Natural killer cell (primary cell): ENCODE results near the gene TDRD3. TPM values are rescaled to one million over a fixed set of nuclear protein-coding genes. Genes with fewer than 3 reads are reported as not detected.

Source experiments
- ATAC-seq, 3 donors: fragments of 150-1000 bp in 2 of 3; fragments of 200-7000 bp in 1 of 3; cut with Tn5 transposase; 1 replicate in 1 of 3; 2 replicates in 2 of 3; pipeline ENCODE4 v1.10.0; 2021; ENCODE audit warnings: mild to moderate bottlenecking in 2 of 3, moderate library complexity in 2 of 3
- DNase-seq, 2 donors: peaks; one replicate each; pipeline versions ENCODE4 v3.0.0 to v3.0.0-alpha.2; 2013 to 2021; ENCODE audit warnings: mixed read lengths in 1 of 2
- H3K27ac ChIP-seq: one replicate; pipeline ENCODE4 v1.5.1; 2013; ENCODE audit warnings: mild to moderate bottlenecking, low read length
- H3K27me3 ChIP-seq: one replicate; pipeline ENCODE4 v1.6.1; 2013; ENCODE audit warnings: low read length; ENCODE audit not compliant: control insufficient read depth, insufficient read depth
- H3K36me3 ChIP-seq: one replicate; pipeline ENCODE4 v1.6.1; 2013; ENCODE audit warnings: low read length; ENCODE audit not compliant: control insufficient read depth, insufficient read depth
- H3K4me1 ChIP-seq: one replicate; pipeline ENCODE4 v1.6.1; 2013; ENCODE audit warnings: low read length; ENCODE audit not compliant: control insufficient read depth, insufficient read depth
- H3K4me3 ChIP-seq: one replicate; pipeline ENCODE4 v1.5.1; 2013; ENCODE audit warnings: low read length
- H3K9me3 ChIP-seq: one replicate; pipeline ENCODE4 v1.6.1; 2013; ENCODE audit warnings: low read length; ENCODE audit not compliant: control insufficient read depth, insufficient read depth
- H3K27ac Mint-ChIP-seq, 2 donors: one replicate each; pipeline ENCODE4 v1.8.0; 2022; ENCODE audit warnings: mild to moderate bottlenecking in 2 of 2, mixed read lengths in 2 of 2, moderate library complexity in 1 of 2
- H3K27me3 Mint-ChIP-seq, 2 donors: one replicate each; pipeline ENCODE4 v1.8.0; 2022; ENCODE audit warnings: low read depth in 2 of 2, mixed read lengths in 2 of 2
- H3K36me3 Mint-ChIP-seq: one replicate; pipeline ENCODE4 v1.8.0; 2022; ENCODE audit warnings: mixed read lengths
- H3K4me1 Mint-ChIP-seq, 2 donors: one replicate each; pipeline ENCODE4 v1.8.0; 2022; ENCODE audit warnings: mixed read lengths in 2 of 2
- H3K4me3 Mint-ChIP-seq: one replicate; pipeline ENCODE4 v1.8.0; 2022; ENCODE audit warnings: mild to moderate bottlenecking, moderate library complexity, mixed read lengths
- H3K9me3 Mint-ChIP-seq, 2 donors: one replicate each; pipeline ENCODE4 v1.8.0; 2022; ENCODE audit warnings: mixed read lengths in 2 of 2
- CTCF ChIP-seq: fragments of 200-600 bp; IDR thresholded peaks from one replicate; pipeline ENCODE4 v1.8.0; 2022; ENCODE audit warnings: antibody characterized with exemption
- WGBS: methylation state at CpG from one replicate; pipeline ENCODE4 v1.1.7; 2013; ENCODE audit warnings: missing lambda C conversion rate; ENCODE audit not compliant: insufficient coverage; 5-methylcytosine and 5-hydroxymethylcytosine counted together
- intact Hi-C: fragments of 100-400 bp; cut with micrococcal nuclease; formaldehyde crosslinking; loops from one replicate; pipeline ENCODE4 v1.14.2; 2022
- total RNA-seq, 4 donors: library from RNA; stranded (reverse); fragments of 120-200 nt in 1 of 4; gene quantifications; one replicate each; pipeline versions ENCODE4 v1.2.3 to v1.2.4, GENCODE V29; 2013 to 2022

TDRD3 gene
- total RNA-seq, 3 donors from 2014 or later (not counting 1 experiment from before 2014, with no cell fraction given) = 30.6 to 33.4 (median 32.1) TPM

GRCh38 chr13:60562096-60562780 lies 165.2 kb downstream of the TDRD3 start:
- DNase-seq = no peak
- Histone ChIP-seq H3K4me3 (no peak overlapping the region), H3K36me3 (no peaks in the 10 kb centered on the region), H3K9me3 (no peaks in the 10 kb centered on the region), H3K27me3 (no peaks in the 10 kb centered on the region), H3K4me1 (no peaks in the 10 kb centered on the region), H3K27ac (no peak overlapping the region)
- Mint-ChIP-seq H3K4me3 (no peak overlapping the region), H3K36me3 (peaks cover 6% of the 10 kb centered on the region), H3K27me3 (no peaks in the 10 kb centered on the region), H3K4me1 (peaks cover 0 to 13% of the 10 kb centered on the region in 2 donors), H3K9me3 (no peaks in the 10 kb centered on the region), H3K27ac (no peak overlapping the region)
- no peak for ATAC-seq
- 100% methylated on average over 3 of the region's 5 CpGs for WGBS
- intact Hi-C loops = no loop called here
- TF ChIP-seq CTCF = no peak

- no peak for ATAC-seq
- no peak overlapping the region for H3K27ac ChIP-seq
- no peak overlapping the region for H3K4me3 ChIP-seq
- Mint-ChIP-seq H3K27ac (peak overlapping the region in 1 of 2 donors; percentile 33), H3K4me3 (no peak overlapping the region), H3K4me1 (no peaks in the 10 kb centered on the region), H3K27me3 (no peaks in the 10 kb centered on the region), H3K36me3 (peaks cover 31% of the 10 kb centered on the region), H3K9me3 (peaks cover 0 to 2% of the 10 kb centered on the region in 2 donors)
- DNase-seq = no peak
- no peaks in the 10 kb centered on the region for H3K4me1 ChIP-seq
- peaks cover 9% of the 10 kb centered on the region for H3K36me3 ChIP-seq
- H3K9me3 ChIP-seq = no peaks in the 10 kb centered on the region
- intact Hi-C loops = no loop called here
- no peaks in the 10 kb centered on the region for H3K27me3 ChIP-seq
- TF ChIP-seq CTCF = no peak
Observed at GRCh38 chr13:60571571-60571970, 174.6 kb downstream of the TDRD3 start.

- peaks cover 9% of the 10 kb centered on the region for H3K36me3 ChIP-seq
- Mint-ChIP-seq H3K9me3 (peaks cover 0 to 2% of the 10 kb centered on the region in 2 donors), H3K4me1 (no peaks in the 10 kb centered on the region), H3K4me3 (no peak overlapping the region), H3K27me3 (no peaks in the 10 kb centered on the region), H3K27ac (peak overlapping the region in 1 of 2 donors; percentile 33), H3K36me3 (peaks cover 26% of the 10 kb centered on the region)
- H3K27me3 ChIP-seq = no peaks in the 10 kb centered on the region
- no peak for DNase-seq
- H3K9me3 ChIP-seq = no peaks in the 10 kb centered on the region
- H3K4me3 ChIP-seq = no peak overlapping the region
- WGBS = 75% methylated on average over 4 of the region's 5 CpGs
- H3K4me1 ChIP-seq = no peaks in the 10 kb centered on the region
- intact Hi-C loops = no loop called here
- no peak overlapping the region for H3K27ac ChIP-seq
- TF ChIP-seq CTCF = no peak
- ATAC-seq = no peak
Observed at GRCh38 chr13:60572003-60572798, 175.2 kb downstream of the TDRD3 start.
